ENCODE results near the gene DOCK2. TPM values are rescaled to one million over a fixed set of nuclear protein-coding genes. Genes with fewer than 3 reads are reported as not detected.

DOCK2 gene
- polyA plus RNA-seq, 3 donors, result 57.5 to 178 (median 115) TPM

- Histone ChIP-seq H2AFZ (ENCODE audit: insufficient read depth, low read depth, low read length, poor library complexity, severe bottlenecking) (no peak overlapping the region), H3K36me3 (replicated peaks in 1 of 2; ENCODE audit: control insufficient read depth in 1 of 2, insufficient read depth in 2 of 2, low read length in 2 of 2) (no peaks in the 10 kb centered on the region), H4K20me1 (ENCODE audit: insufficient read depth, low read length) (no peaks in the 10 kb centered on the region), H3K79me2 (ENCODE audit: insufficient read depth, low read length) (no peaks in the 10 kb centered on the region), H3K9ac (ENCODE audit: insufficient read depth, low read length, poor library complexity, severe bottlenecking) (no peak overlapping the region), H3K27me3 (ENCODE audit: control insufficient read depth in 2 of 2, insufficient read depth in 2 of 2, low read length in 2 of 2) (no peaks in the 10 kb centered on the region), H3K27ac (ENCODE audit: low read depth in 1 of 2, low read length in 2 of 2) (no peak overlapping the region), H3K4me3 (replicated peaks in 1 of 3; ENCODE audit: low read depth in 2 of 3, low read length in 3 of 3) (no peak overlapping the region), H3K4me2 (replicated peaks; ENCODE audit: extremely low read depth, low read length, poor library complexity, severe bottlenecking) (no peak overlapping the region), H3K4me1 (ENCODE audit: control insufficient read depth in 1 of 2, insufficient read depth in 2 of 2, low read length in 2 of 2) (peaks cover 14 to 16% of the 10 kb centered on the region in 2 donors), H3K9me3 (replicated peaks in 1 of 2; ENCODE audit: control insufficient read depth in 1 of 2, insufficient read depth in 1 of 2, low read length in 2 of 2) (no peaks in the 10 kb centered on the region)
- DNase-seq, result no peak
- no peak for TF ChIP-seq CTCF (IDR thresholded peaks at IDR 0.05)
- H3K4me1 Mint-ChIP-seq, result peaks cover 13% of the 10 kb centered on the region
- H3K27ac Mint-ChIP-seq, result no peak overlapping the region
- H3K4me3 Mint-ChIP-seq, result no peak overlapping the region
- peaks cover 3 to 6% (median 3%) of the 10 kb centered on the region in 3 donors for H3K27me3 Mint-ChIP-seq (ENCODE audit: low read depth in 3 of 3)
- WGBS (ENCODE audit: insufficient coverage), result 93% methylated on average over 2 of the region's 2 CpGs
- intact Hi-C loops (cut with micrococcal nuclease), result no loop called here
- no peaks in the 10 kb centered on the region for H3K36me3 Mint-ChIP-seq
- H3K9me3 Mint-ChIP-seq, result peaks cover 0 to 4% (median 0%) of the 10 kb centered on the region in 7 donors
These were observed 480.7 kb downstream of the DOCK2 start for GRCh38 chr5:170117736-170118135.

- H3K4me3 Mint-ChIP-seq, result no peak overlapping the region
- peaks cover 0 to 9% (median 2%) of the 10 kb centered on the region in 7 donors for H3K9me3 Mint-ChIP-seq
- no peaks in the 10 kb centered on the region for H3K4me1 ChIP-seq (ENCODE audit: control insufficient read depth in 1 of 2, insufficient read depth in 2 of 2, low read length in 2 of 2)
- H3K36me3 ChIP-seq (replicated peaks in 1 of 2; ENCODE audit: control insufficient read depth in 1 of 2, insufficient read depth in 2 of 2, low read length in 2 of 2), result no peaks in the 10 kb centered on the region
- no peaks in the 10 kb centered on the region for H3K9me3 ChIP-seq (replicated peaks in 1 of 2; ENCODE audit: control insufficient read depth in 1 of 2, insufficient read depth in 1 of 2, low read length in 2 of 2)
- no peak overlapping the region for H3K9ac ChIP-seq (ENCODE audit: insufficient read depth, low read length, poor library complexity, severe bottlenecking)
- H3K4me1 Mint-ChIP-seq, result no peaks in the 10 kb centered on the region
- peaks cover 3 to 4% (median 3%) of the 10 kb centered on the region in 3 donors for H3K27me3 Mint-ChIP-seq (ENCODE audit: low read depth in 3 of 3)
- H3K79me2 ChIP-seq (ENCODE audit: insufficient read depth, low read length), result no peaks in the 10 kb centered on the region
- intact Hi-C loops (cut with micrococcal nuclease), result no loop called here
- H2AFZ ChIP-seq (ENCODE audit: insufficient read depth, low read depth, low read length, poor library complexity, severe bottlenecking), result no peak overlapping the region
- WGBS (ENCODE audit: insufficient coverage), result no CpG with 5 or more reads among the region's 2 CpGs
- DNase-seq, result no peak
- H3K27ac Mint-ChIP-seq, result no peak overlapping the region
- no peak overlapping the region for H3K4me3 ChIP-seq (replicated peaks in 1 of 3; ENCODE audit: low read depth in 2 of 3, low read length in 3 of 3)
- no peaks in the 10 kb centered on the region for H4K20me1 ChIP-seq (ENCODE audit: insufficient read depth, low read length)
- H3K36me3 Mint-ChIP-seq, result no peaks in the 10 kb centered on the region
- no peak for TF ChIP-seq CTCF (IDR thresholded peaks at IDR 0.05)
- no peak overlapping the region for H3K4me2 ChIP-seq (replicated peaks; ENCODE audit: extremely low read depth, low read length, poor library complexity, severe bottlenecking)
- H3K27me3 ChIP-seq (ENCODE audit: control insufficient read depth in 2 of 2, insufficient read depth in 2 of 2, low read length in 2 of 2), result no peaks in the 10 kb centered on the region
- no peak overlapping the region for H3K27ac ChIP-seq (ENCODE audit: low read depth in 1 of 2, low read length in 2 of 2)
These were observed 483.5 kb downstream of the DOCK2 start for GRCh38 chr5:170120576-170120975.

Measured in CD14-positive monocyte (primary cell).